SJSA1 (cell line): ENCODE measurements around the gene KIF20A. TPM values are rescaled to one million over a fixed set of nuclear protein-coding genes. Genes with fewer than 3 reads are reported as not detected.
A peak's percentile ranks its signal among the peaks of the same experiment; 100 is the strongest.

ENCODE experiments used
- DNase-seq, 2 experiments: peaks; one replicate each; pipeline ENCODE4 v3.0.0-alpha.2; 2015 to 2020; ENCODE audit warnings: low spot score in 2 of 2, low read depth in 1 of 2
- H3K27ac ChIP-seq: fragments of 250-450 bp; sonication (Bioruptor Pico); 2 replicates; pipeline ENCODE4 v1.5.1; 2020; ENCODE audit warnings: mild to moderate bottlenecking, moderate library complexity
- H3K27me3 ChIP-seq: fragments of 250-450 bp; sonication (Bioruptor Pico); replicated peaks from 2 replicates; pipeline ENCODE4 v1.5.1; 2020; ENCODE audit warnings: mild to moderate bottlenecking, moderate library complexity
- H3K36me3 ChIP-seq: fragments of 250-450 bp; sonication (Bioruptor Pico); 2 replicates; pipeline ENCODE4 v1.5.1; 2020; ENCODE audit warnings: mild to moderate bottlenecking
- H3K4me1 ChIP-seq: fragments of 250-450 bp; sonication (Bioruptor Pico); replicated peaks from 2 replicates; pipeline ENCODE4 v1.6.1; 2021; ENCODE audit warnings: mild to moderate bottlenecking
- H3K4me3 ChIP-seq: fragments of 250-450 bp; sonication (Bioruptor Pico); 2 replicates; pipeline ENCODE4 v1.5.1; 2020; ENCODE audit warnings: mild to moderate bottlenecking
- H3K9me3 ChIP-seq: fragments of 250-450 bp; sonication (Bioruptor Pico); replicated peaks from 2 replicates; pipeline ENCODE4 v1.5.1; 2020; ENCODE audit warnings: mild to moderate bottlenecking
- total RNA-seq: library from RNA; depleted of rRNA; stranded (reverse); fragments of >200 nt; shearing (Covaris generic); gene quantifications from 2 replicates; pipeline ENCODE4 v1.2.3, GENCODE V29; 2014; rRNA removed

Gene KIF20A
- total RNA-seq, 1 experiment from 2014 or later = 152 TPM

DNA sequence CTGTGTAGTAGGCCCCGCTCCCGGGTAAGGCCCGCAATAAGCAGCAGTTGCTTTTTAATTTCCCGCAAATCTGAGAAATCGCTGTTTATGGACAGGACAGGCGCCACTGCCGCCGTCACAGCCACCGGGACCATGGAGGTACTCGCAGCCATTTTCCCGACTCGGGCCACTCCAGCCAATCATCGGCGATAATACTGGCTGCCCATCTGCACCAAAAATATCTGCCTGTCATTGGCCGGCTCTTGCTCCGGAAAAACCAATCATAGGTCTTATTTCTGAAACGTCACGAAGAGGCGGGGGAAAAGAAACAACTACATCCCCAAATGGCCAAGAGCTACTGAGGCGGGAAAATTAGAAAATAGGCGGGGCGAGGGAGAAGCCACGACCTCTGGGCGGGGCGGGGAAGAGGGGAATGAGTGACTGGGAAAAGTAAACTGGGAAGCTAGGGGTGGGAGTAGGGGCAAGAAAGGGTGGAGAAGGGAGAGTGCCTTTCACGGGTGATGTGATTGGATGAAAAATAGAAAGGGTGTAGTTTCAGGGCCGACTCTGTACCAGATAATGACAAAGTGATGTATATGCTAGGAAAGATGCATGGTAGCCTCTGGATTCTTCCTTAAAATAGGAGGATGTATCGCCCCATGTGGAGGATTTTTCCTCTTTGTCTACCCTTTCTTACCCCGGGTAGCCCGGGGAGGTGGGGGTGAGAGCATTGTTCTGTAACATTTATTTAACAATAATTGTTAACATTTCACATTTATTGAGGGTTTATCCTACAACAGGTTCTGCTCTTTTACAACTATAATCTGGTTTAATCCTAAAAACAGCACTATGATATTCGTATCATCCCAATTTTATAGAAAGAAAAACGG lies 34.5 kb downstream of the KIF20A start, which contains the start of gene CDC23:
CDC23 (minus strand) TSS at position 163 of the 869 bp plus-strand sequence; CDS start at position 152, 11 bp downstream.
- Histone ChIP-seq H3K4me1 (peaks cover 12% of the 10 kb centered on the region), H3K27me3 (no peaks in the 10 kb centered on the region), H3K4me3 (peak within 1 kb of the TSS; percentile 73), H3K27ac (peak within 1 kb of the TSS; percentile 52), H3K9me3 (no peaks in the 10 kb centered on the region), H3K36me3 (peaks cover 33% of the 10 kb centered on the region)
- DNase-seq = peak; percentile 98

- peaks cover 6% of the 10 kb centered on the region; the same call in 1 of the 2 replicates for H3K36me3 ChIP-seq
- H3K9me3 ChIP-seq = peaks cover 3% of the 10 kb centered on the region
- H3K27me3 ChIP-seq = no peaks in the 10 kb centered on the region
- no peak for DNase-seq
- H3K27ac ChIP-seq = no peak overlapping the region
- no peak overlapping the region for H3K4me3 ChIP-seq
- peaks cover 10% of the 10 kb centered on the region for H3K4me1 ChIP-seq
Observed at GRCh38 chr5:138216799-138217198, 37.9 kb downstream of the KIF20A start.

- no peak for DNase-seq
- Histone ChIP-seq H3K9me3 (peaks cover 12% of the 10 kb centered on the region), H3K4me3 (no peak overlapping the region), H3K4me1 (no peaks in the 10 kb centered on the region), H3K27me3 (no peaks in the 10 kb centered on the region), H3K36me3 (no peaks in the 10 kb centered on the region), H3K27ac (no peak overlapping the region)
Observed at GRCh38 chr5:138223532-138223931, 44.6 kb downstream of the KIF20A start.

- Histone ChIP-seq H3K36me3 (no peaks in the 10 kb centered on the region), H3K4me1 (no peaks in the 10 kb centered on the region), H3K9me3 (peaks cover 9% of the 10 kb centered on the region), H3K4me3 (no peak overlapping the region), H3K27me3 (no peaks in the 10 kb centered on the region), H3K27ac (no peak overlapping the region)
- no peak for DNase-seq
Observed at GRCh38 chr5:138224712-138225111, 45.8 kb downstream of the KIF20A start.

GRCh38 chr5:138226910-138227309 lies 48.0 kb downstream of the KIF20A start:
- Histone ChIP-seq H3K36me3 (no peaks in the 10 kb centered on the region), H3K9me3 (peaks cover 9% of the 10 kb centered on the region), H3K4me3 (no peak overlapping the region), H3K27ac (no peak overlapping the region), H3K4me1 (peaks cover 17% of the 10 kb centered on the region), H3K27me3 (no peaks in the 10 kb centered on the region)
- DNase-seq = no peak

DNA sequence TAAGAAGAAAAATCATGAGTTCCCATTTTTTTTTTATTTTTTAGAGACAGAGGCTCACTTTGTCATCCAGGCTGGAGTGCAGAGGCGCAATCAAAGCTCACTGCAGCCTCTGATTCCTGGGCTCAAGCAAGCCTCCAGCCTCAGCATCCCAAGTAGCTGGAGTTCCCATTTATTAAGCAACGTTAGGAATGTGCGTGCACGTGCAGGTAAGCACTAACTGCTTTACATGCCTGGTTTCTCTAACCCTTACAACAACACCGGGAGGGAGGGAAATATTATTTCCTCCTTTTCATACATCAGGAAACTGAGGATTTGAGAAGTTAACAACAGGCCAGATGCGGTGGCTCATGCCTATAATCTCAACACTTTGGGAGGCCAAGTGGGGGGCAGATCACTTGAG lies 50.5 kb downstream of the KIF20A start:
- Histone ChIP-seq H3K4me3 (no peak overlapping the region), H3K36me3 (no peaks in the 10 kb centered on the region), H3K27me3 (no peaks in the 10 kb centered on the region), H3K4me1 (peaks cover 17% of the 10 kb centered on the region), H3K27ac (no peak overlapping the region), H3K9me3 (peaks cover 9% of the 10 kb centered on the region)
- DNase-seq = no peak

- Histone ChIP-seq H3K4me3 (no peak overlapping the region), H3K27ac (no peak overlapping the region), H3K4me1 (peaks cover 17% of the 10 kb centered on the region), H3K27me3 (no peaks in the 10 kb centered on the region; the same call in 1 of the 2 replicates), H3K9me3 (peaks cover 9% of the 10 kb centered on the region), H3K36me3 (no peaks in the 10 kb centered on the region)
- peak in 1 of 2 experiments; percentile 31 for DNase-seq
Observed at GRCh38 chr5:138230261-138230660, 51.3 kb downstream of the KIF20A start.

- Histone ChIP-seq H3K4me1 (peaks cover 17% of the 10 kb centered on the region), H3K27ac (no peak overlapping the region), H3K9me3 (peaks cover 2% of the 10 kb centered on the region), H3K36me3 (no peaks in the 10 kb centered on the region), H3K27me3 (no peaks in the 10 kb centered on the region; the same call in 1 of the 2 replicates), H3K4me3 (no peak overlapping the region)
- peak; percentile 65 to 84 for DNase-seq
Observed at GRCh38 chr5:138230981-138231589, 52.2 kb downstream of the KIF20A start.

- peaks cover 3% of the 10 kb centered on the region; the same call in 1 of the 2 replicates for H3K27me3 ChIP-seq
- H3K27ac ChIP-seq = no peak overlapping the region
- H3K9me3 ChIP-seq = no peaks in the 10 kb centered on the region
- peaks cover 17% of the 10 kb centered on the region for H3K4me1 ChIP-seq
- no peaks in the 10 kb centered on the region for H3K36me3 ChIP-seq
- no peak overlapping the region for H3K4me3 ChIP-seq
- DNase-seq = no peak
Observed at GRCh38 chr5:138233280-138233679, 54.4 kb downstream of the KIF20A start.

GRCh38 chr5:138234651-138235050 lies 55.7 kb downstream of the KIF20A start:
- DNase-seq = no peak
- Histone ChIP-seq H3K9me3 (no peaks in the 10 kb centered on the region), H3K4me3 (no peak overlapping the region), H3K27ac (no peak overlapping the region), H3K36me3 (no peaks in the 10 kb centered on the region), H3K4me1 (peaks cover 17% of the 10 kb centered on the region), H3K27me3 (peaks cover 6% of the 10 kb centered on the region; the same call in 1 of the 2 replicates)

Other genes with a start within 250 kb of the KIF20A start
- 21.6 and 32.7 TPM in 2 replicates for gene FAM13B, start 146.0 kb upstream of the KIF20A start, total RNA-seq
- not detected in 2 replicates for gene WNT8A, start 95.1 kb upstream of the KIF20A start, total RNA-seq
- gene NME5, start 39.7 kb upstream of the KIF20A start, total RNA-seq = not detected in 2 replicates
- 47.3 and 90.0 TPM in 2 replicates for gene BRD8, start 482 bp upstream of the KIF20A start, total RNA-seq
- 56.3 and 70.7 TPM in 2 replicates for gene CDC23, start 34.2 kb downstream of the KIF20A start, total RNA-seq
- gene GFRA3, start 95.5 kb downstream of the KIF20A start, total RNA-seq = not detected in 2 replicates
- 36.5 and 40.0 TPM in 2 replicates for gene CDC25C, start 152.7 kb downstream of the KIF20A start, total RNA-seq
- gene FAM53C, start 159.2 kb downstream of the KIF20A start, total RNA-seq = 42.0 and 63.6 TPM in 2 replicates
- 48.0 and 64.8 TPM in 2 replicates for gene KDM3B, start 173.6 kb downstream of the KIF20A start, total RNA-seq